Activated naive CD4-positive, alpha-beta T cell treated with anti-CD3 and anti-CD28 coated beads, Interleukin-2, amount 10 ng/mL, durations not matched to agents 7 days and 5 days (primary cell): ENCODE data around the gene AUTS2.

Experiments
- CTCF ChIA-PET: fragments of 350-600 bp; sonication (Branson Sonifier 250); formaldehyde crosslinking; loops from one replicate; lab custom pipeline; 2021; ENCODE audit warnings: antibody characterized with exemption; lab: Charles Lee
- DNase-seq: peaks from one replicate; pipeline ENCODE4 v3.0.0-alpha.2; 2020
- H3K27ac Mint-ChIP-seq: one replicate; pipeline ENCODE4 v1.8.0; 2021; ENCODE audit warnings: mild to moderate bottlenecking, moderate library complexity, mixed read lengths
- H3K27me3 Mint-ChIP-seq: one replicate; pipeline ENCODE4 v1.8.0; 2021; ENCODE audit warnings: mild to moderate bottlenecking, mixed read lengths
- H3K36me3 Mint-ChIP-seq: one replicate; pipeline ENCODE4 v1.8.0; 2021; ENCODE audit warnings: mixed read lengths
- H3K4me1 Mint-ChIP-seq: one replicate; pipeline ENCODE4 v1.8.0; 2021; ENCODE audit warnings: mixed read lengths
- H3K4me3 Mint-ChIP-seq: one replicate; pipeline ENCODE4 v1.8.0; 2021; ENCODE audit warnings: mild to moderate bottlenecking, moderate library complexity, mixed read lengths
- H3K9me3 Mint-ChIP-seq: one replicate; pipeline ENCODE4 v1.8.0; 2021; ENCODE audit warnings: mixed read lengths

AUTS2 gene

GRCh38 chr7:70552141-70552540, 953.9 kb downstream of the AUTS2 start:
- Mint-ChIP-seq H3K4me3 (no peak overlapping the region), H3K27ac (no peak overlapping the region), H3K36me3 (no peaks in the 10 kb centered on the region), H3K9me3 (peaks cover 4% of the 10 kb centered on the region), H3K27me3 (no peaks in the 10 kb centered on the region), H3K4me1 (no peaks in the 10 kb centered on the region)
- CTCF ChIA-PET: no interaction called here
- no peak for DNase-seq

GRCh38 chr7:70553364-70553763, 955.1 kb downstream of the AUTS2 start:
- H3K27ac Mint-ChIP-seq: no peak overlapping the region
- H3K4me3 Mint-ChIP-seq: no peak overlapping the region
- H3K4me1 Mint-ChIP-seq: no peaks in the 10 kb centered on the region
- H3K9me3 Mint-ChIP-seq: peaks cover 8% of the 10 kb centered on the region
- DNase-seq: no peak
- CTCF ChIA-PET: no interaction called here
- H3K36me3 Mint-ChIP-seq: no peaks in the 10 kb centered on the region
- H3K27me3 Mint-ChIP-seq: no peaks in the 10 kb centered on the region

- no peaks in the 10 kb centered on the region for H3K4me1 Mint-ChIP-seq
- CTCF ChIA-PET: no interaction called here
- H3K27me3 Mint-ChIP-seq: no peaks in the 10 kb centered on the region
- no peak for DNase-seq
- no peak overlapping the region for H3K27ac Mint-ChIP-seq
- no peak overlapping the region for H3K4me3 Mint-ChIP-seq
- peaks cover 10% of the 10 kb centered on the region for H3K9me3 Mint-ChIP-seq
- H3K36me3 Mint-ChIP-seq: no peaks in the 10 kb centered on the region
Observed at GRCh38 chr7:70554646-70555045, 956.4 kb downstream of the AUTS2 start.

- DNase-seq: no peak
- CTCF ChIA-PET: no interaction called here
- Mint-ChIP-seq H3K36me3 (no peaks in the 10 kb centered on the region), H3K27me3 (no peaks in the 10 kb centered on the region), H3K27ac (no peak overlapping the region), H3K9me3 (peaks cover 10% of the 10 kb centered on the region), H3K4me1 (no peaks in the 10 kb centered on the region), H3K4me3 (no peak overlapping the region)
Observed at GRCh38 chr7:70556761-70557160, 958.5 kb downstream of the AUTS2 start.

- no peak overlapping the region for H3K27ac Mint-ChIP-seq
- H3K27me3 Mint-ChIP-seq: no peaks in the 10 kb centered on the region
- no peaks in the 10 kb centered on the region for H3K36me3 Mint-ChIP-seq
- no peak overlapping the region for H3K4me3 Mint-ChIP-seq
- peaks cover 10% of the 10 kb centered on the region for H3K9me3 Mint-ChIP-seq
- no peaks in the 10 kb centered on the region for H3K4me1 Mint-ChIP-seq
- DNase-seq: no peak
- CTCF ChIA-PET: no interaction called here
Observed at GRCh38 chr7:70557338-70557737, 959.1 kb downstream of the AUTS2 start.

GRCh38 chr7:70559815-70560214, 961.5 kb downstream of the AUTS2 start:
- Mint-ChIP-seq H3K36me3 (no peaks in the 10 kb centered on the region), H3K4me1 (no peaks in the 10 kb centered on the region), H3K4me3 (no peak overlapping the region), H3K9me3 (peaks cover 10% of the 10 kb centered on the region), H3K27me3 (no peaks in the 10 kb centered on the region), H3K27ac (no peak overlapping the region)
- CTCF ChIA-PET: no interaction called here
- no peak for DNase-seq

GRCh38 chr7:70563960-70564359, 965.7 kb downstream of the AUTS2 start:
- Mint-ChIP-seq H3K9me3 (peaks cover 2% of the 10 kb centered on the region), H3K4me1 (no peaks in the 10 kb centered on the region), H3K27me3 (no peaks in the 10 kb centered on the region), H3K4me3 (no peak overlapping the region), H3K27ac (no peak overlapping the region), H3K36me3 (no peaks in the 10 kb centered on the region)
- CTCF ChIA-PET: interaction anchor here (0.7 kb wide), 1 partner anchor 10 kb away, joined by 4 read pairs; no protein-coding TSS in a partner anchor
- no peak for DNase-seq

- Mint-ChIP-seq H3K4me3 (no peak overlapping the region), H3K27me3 (no peaks in the 10 kb centered on the region), H3K4me1 (no peaks in the 10 kb centered on the region), H3K36me3 (no peaks in the 10 kb centered on the region), H3K27ac (no peak overlapping the region), H3K9me3 (peaks cover 2% of the 10 kb centered on the region)
- CTCF ChIA-PET: no interaction called here
- no peak for DNase-seq
Observed at GRCh38 chr7:70565721-70566370, 967.6 kb downstream of the AUTS2 start.

GRCh38 chr7:70566671-70567070, 968.4 kb downstream of the AUTS2 start:
- Mint-ChIP-seq H3K27ac (no peak overlapping the region), H3K4me3 (no peak overlapping the region), H3K36me3 (no peaks in the 10 kb centered on the region), H3K9me3 (peaks cover 5% of the 10 kb centered on the region), H3K27me3 (no peaks in the 10 kb centered on the region), H3K4me1 (no peaks in the 10 kb centered on the region)
- CTCF ChIA-PET: no interaction called here
- DNase-seq: no peak

- H3K27ac Mint-ChIP-seq: no peak overlapping the region
- H3K4me3 Mint-ChIP-seq: no peak overlapping the region
- no peaks in the 10 kb centered on the region for H3K36me3 Mint-ChIP-seq
- peaks cover 7% of the 10 kb centered on the region for H3K9me3 Mint-ChIP-seq
- CTCF ChIA-PET: no interaction called here
- no peak for DNase-seq
- no peaks in the 10 kb centered on the region for H3K27me3 Mint-ChIP-seq
- no peaks in the 10 kb centered on the region for H3K4me1 Mint-ChIP-seq
Observed at GRCh38 chr7:70568674-70569334, 970.5 kb downstream of the AUTS2 start.

GRCh38 chr7:70569335-70569819, 971.1 kb downstream of the AUTS2 start:
- Mint-ChIP-seq H3K4me1 (no peaks in the 10 kb centered on the region), H3K36me3 (no peaks in the 10 kb centered on the region), H3K9me3 (peaks cover 7% of the 10 kb centered on the region), H3K4me3 (no peak overlapping the region), H3K27me3 (no peaks in the 10 kb centered on the region), H3K27ac (no peak overlapping the region)
- CTCF ChIA-PET: no interaction called here
- DNase-seq: no peak

- Mint-ChIP-seq H3K4me1 (no peaks in the 10 kb centered on the region), H3K4me3 (no peak overlapping the region), H3K36me3 (no peaks in the 10 kb centered on the region), H3K9me3 (peaks cover 7% of the 10 kb centered on the region), H3K27ac (no peak overlapping the region), H3K27me3 (no peaks in the 10 kb centered on the region)
- no peak for DNase-seq
- CTCF ChIA-PET: no interaction called here
Observed at GRCh38 chr7:70570029-70570428, 971.8 kb downstream of the AUTS2 start.

GRCh38 chr7:70570961-70571360, 972.7 kb downstream of the AUTS2 start:
- H3K4me1 Mint-ChIP-seq: no peaks in the 10 kb centered on the region
- H3K27ac Mint-ChIP-seq: no peak overlapping the region
- CTCF ChIA-PET: no interaction called here

GRCh38 chr7:70571403-70571934, 973.2 kb downstream of the AUTS2 start:
- Mint-ChIP-seq H3K9me3 (peaks cover 7% of the 10 kb centered on the region), H3K27me3 (no peaks in the 10 kb centered on the region), H3K36me3 (no peaks in the 10 kb centered on the region), H3K27ac (no peak overlapping the region), H3K4me1 (no peaks in the 10 kb centered on the region), H3K4me3 (no peak overlapping the region)
- DNase-seq: no peak
- CTCF ChIA-PET: no interaction called here

More at GRCh38 chr7:70570961-70571360, 972.7 kb downstream of the AUTS2 start:
- H3K36me3 Mint-ChIP-seq: no peaks in the 10 kb centered on the region
- H3K9me3 Mint-ChIP-seq: peaks cover 7% of the 10 kb centered on the region
- DNase-seq: no peak
- no peak overlapping the region for H3K4me3 Mint-ChIP-seq
- H3K27me3 Mint-ChIP-seq: no peaks in the 10 kb centered on the region

- CTCF ChIA-PET: no interaction called here
- no peaks in the 10 kb centered on the region for H3K4me1 Mint-ChIP-seq
- no peak for DNase-seq
- H3K9me3 Mint-ChIP-seq: peaks cover 7% of the 10 kb centered on the region
- H3K4me3 Mint-ChIP-seq: no peak overlapping the region
- H3K27me3 Mint-ChIP-seq: no peaks in the 10 kb centered on the region
- H3K27ac Mint-ChIP-seq: no peak overlapping the region
- H3K36me3 Mint-ChIP-seq: no peaks in the 10 kb centered on the region
Observed at GRCh38 chr7:70571961-70572360, 973.7 kb downstream of the AUTS2 start.
